Measurements from ENCODE around the gene CD164L2. TPM values are rescaled to one million over a fixed set of nuclear protein-coding genes. Genes with fewer than 3 reads are reported as not detected.

The CD164L2 gene
- total RNA-seq, 1 donor from 2014 or later = not detected

DNA sequence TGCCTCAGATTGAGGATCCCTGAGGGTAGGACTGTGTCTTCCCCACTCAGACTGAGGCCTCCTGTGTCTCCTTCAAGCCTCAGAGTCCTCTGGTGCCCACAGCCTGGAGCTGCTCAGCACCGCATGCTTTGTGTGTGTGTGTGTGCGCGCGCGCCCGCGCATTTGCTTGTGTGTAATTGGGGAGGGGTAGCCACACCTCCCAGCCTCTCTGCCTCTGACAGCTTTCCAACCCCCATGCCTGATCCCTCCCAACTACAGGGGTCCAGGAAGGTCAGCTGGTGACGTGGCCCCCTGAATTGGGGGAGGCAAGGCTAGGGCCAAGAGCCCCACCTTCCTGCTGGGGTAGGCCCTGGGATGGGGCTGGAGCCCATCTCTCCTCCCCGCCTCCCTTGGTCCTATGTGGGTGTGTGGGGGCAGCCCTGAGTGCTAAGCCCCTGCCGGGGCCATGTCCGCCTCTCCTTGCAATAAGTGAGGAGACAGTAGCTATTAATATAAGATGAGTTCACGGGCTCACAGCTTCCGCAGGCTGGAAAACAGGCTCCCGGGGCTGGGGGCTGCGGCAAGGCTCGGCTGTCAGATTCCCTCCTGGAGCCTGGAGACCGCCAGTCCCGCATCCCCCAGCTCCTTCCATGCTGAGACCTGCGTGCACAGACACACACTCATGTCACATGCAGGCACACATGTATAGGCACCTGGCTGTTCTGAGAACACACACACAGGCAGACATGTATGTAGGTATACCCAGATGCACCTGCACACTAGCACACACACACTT is 16.3 kb upstream of the CD164L2 start:
- Mint-ChIP-seq H3K27ac (ENCODE audit: unreplicated experiment) (peak overlapping the region; percentile 28), H3K9me3 (no peaks in the 10 kb centered on the region), H3K4me1 (peaks cover 58% of the 10 kb centered on the region), H3K4me3 (peak overlapping the region; percentile 36), H3K36me3 (ENCODE audit: low read depth) (no peaks in the 10 kb centered on the region), H3K27me3 (ENCODE audit: low read depth) (peaks cover 2% of the 10 kb centered on the region)
- no peak for DNase-seq (ENCODE audit: low read depth, low spot score)
- TF ChIP-seq, protein P1, sequence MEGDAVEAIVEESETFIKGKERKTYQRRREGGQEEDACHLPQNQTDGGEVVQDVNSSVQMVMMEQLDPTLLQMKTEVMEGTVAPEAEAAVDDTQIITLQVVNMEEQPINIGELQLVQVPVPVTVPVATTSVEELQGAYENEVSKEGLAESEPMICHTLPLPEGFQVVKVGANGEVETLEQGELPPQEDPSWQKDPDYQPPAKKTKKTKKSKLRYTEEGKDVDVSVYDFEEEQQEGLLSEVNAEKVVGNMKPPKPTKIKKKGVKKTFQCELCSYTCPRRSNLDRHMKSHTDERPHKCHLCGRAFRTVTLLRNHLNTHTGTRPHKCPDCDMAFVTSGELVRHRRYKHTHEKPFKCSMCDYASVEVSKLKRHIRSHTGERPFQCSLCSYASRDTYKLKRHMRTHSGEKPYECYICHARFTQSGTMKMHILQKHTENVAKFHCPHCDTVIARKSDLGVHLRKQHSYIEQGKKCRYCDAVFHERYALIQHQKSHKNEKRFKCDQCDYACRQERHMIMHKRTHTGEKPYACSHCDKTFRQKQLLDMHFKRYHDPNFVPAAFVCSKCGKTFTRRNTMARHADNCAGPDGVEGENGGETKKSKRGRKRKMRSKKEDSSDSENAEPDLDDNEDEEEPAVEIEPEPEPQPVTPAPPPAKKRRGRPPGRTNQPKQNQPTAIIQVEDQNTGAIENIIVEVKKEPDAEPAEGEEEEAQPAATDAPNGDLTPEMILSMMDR (conservative IDR thresholded peaks at IDR 0.05) = no peak

DNA sequence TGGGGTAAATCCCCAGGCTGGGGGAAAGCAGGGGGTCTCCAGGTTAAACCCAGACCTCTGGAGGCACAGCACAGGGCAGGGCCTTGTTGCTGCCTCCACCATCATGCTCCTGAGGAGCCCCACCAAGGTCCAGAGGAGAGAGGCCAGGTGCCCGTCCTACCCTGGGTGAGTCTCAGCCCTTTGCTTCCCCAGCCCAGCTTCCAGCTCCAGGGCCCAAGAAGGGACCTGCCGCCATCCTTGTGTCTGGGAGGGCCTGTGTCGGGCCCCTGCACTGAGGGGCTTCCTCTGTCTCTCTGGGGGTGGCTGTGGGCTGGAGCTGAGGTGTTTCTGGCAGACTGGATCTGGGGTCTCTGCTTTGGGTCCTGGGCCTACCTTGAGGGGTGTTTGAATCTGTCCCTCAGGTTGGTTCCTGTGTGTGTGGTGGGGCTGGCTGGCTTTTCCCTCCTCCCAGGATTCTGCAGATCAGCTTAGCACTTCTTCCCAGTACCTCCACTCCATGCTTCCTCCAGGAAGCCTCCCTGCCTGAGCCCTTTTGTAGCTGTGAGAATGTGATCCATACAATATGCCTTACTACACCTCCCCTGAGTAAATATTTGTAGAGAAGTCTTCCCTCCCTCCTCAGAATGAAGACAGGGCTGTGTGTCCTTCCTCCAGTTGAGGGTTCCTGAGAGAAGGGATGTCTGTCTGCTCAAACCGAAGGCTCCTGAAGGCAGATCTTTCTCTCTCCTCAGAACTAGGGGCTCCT is 15.4 kb upstream of the CD164L2 start:
- Mint-ChIP-seq H3K27me3 (ENCODE audit: low read depth) (peaks cover 2% of the 10 kb centered on the region), H3K4me3 (peak overlapping the region; percentile 36), H3K36me3 (ENCODE audit: low read depth) (no peaks in the 10 kb centered on the region), H3K4me1 (peaks cover 51% of the 10 kb centered on the region), H3K9me3 (no peaks in the 10 kb centered on the region), H3K27ac (ENCODE audit: unreplicated experiment) (peak overlapping the region; percentile 28)
- TF ChIP-seq, protein P1 (conservative IDR thresholded peaks at IDR 0.05) = no peak
- DNase-seq (ENCODE audit: low read depth, low spot score) = no peak

DNA sequence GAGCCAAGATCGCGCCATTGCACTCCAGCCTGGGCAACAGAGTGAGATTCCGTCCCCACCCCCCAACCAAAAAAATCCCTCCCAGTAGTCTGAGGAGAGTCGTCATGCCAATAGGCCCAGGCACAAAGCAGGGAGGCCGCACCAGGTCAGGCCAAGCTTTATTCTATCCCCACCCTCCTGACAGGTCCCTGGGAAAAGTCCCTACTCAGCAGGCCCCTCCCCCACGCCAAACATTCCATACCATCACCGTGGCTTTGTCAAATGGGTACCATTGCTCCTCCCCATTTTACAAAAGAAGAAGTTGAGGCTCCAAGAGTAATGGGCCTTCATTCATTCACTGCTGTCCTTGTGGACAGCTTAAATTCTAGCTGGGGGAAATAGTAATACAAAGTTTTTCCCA is 14.6 kb upstream of the CD164L2 start:
- Mint-ChIP-seq H3K4me1 (peaks cover 49% of the 10 kb centered on the region), H3K9me3 (no peaks in the 10 kb centered on the region), H3K27me3 (ENCODE audit: low read depth) (peaks cover 2% of the 10 kb centered on the region), H3K4me3 (no peak overlapping the region), H3K36me3 (ENCODE audit: low read depth) (no peaks in the 10 kb centered on the region), H3K27ac (ENCODE audit: unreplicated experiment) (no peak overlapping the region)
- TF ChIP-seq, protein P1 (conservative IDR thresholded peaks at IDR 0.05) = no peak
- no peak for DNase-seq (ENCODE audit: low read depth, low spot score)

DNA sequence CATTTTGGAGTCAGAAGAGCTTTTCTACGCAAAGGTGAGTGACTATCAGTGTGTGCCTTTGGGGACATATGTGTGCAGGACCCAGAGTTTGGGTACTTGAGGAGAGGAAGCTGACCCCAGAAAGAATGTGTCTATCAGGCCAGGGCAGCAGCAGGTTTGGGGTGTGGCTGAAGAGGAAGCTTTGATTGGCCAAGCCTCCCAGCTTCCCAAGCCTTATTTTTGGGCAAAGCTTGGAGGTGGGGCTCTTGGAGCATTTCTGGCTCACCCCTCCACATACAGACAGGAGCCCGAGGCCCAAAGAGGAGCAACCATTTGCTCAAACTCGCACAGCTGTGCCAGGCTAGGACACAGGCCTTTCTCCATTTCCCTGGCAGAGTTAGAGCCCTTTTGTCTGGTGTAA is 14.0 kb upstream of the CD164L2 start:
- H3K4me1 Mint-ChIP-seq = peaks cover 51% of the 10 kb centered on the region
- H3K9me3 Mint-ChIP-seq = no peaks in the 10 kb centered on the region
- peaks cover 2% of the 10 kb centered on the region for H3K27me3 Mint-ChIP-seq (ENCODE audit: low read depth)
- H3K4me3 Mint-ChIP-seq = no peak overlapping the region
- DNase-seq (ENCODE audit: low read depth, low spot score) = no peak
- no peak overlapping the region for H3K27ac Mint-ChIP-seq (ENCODE audit: unreplicated experiment)
- TF ChIP-seq, protein P1 (conservative IDR thresholded peaks at IDR 0.05) = no peak
- no peaks in the 10 kb centered on the region for H3K36me3 Mint-ChIP-seq (ENCODE audit: low read depth)

DNA sequence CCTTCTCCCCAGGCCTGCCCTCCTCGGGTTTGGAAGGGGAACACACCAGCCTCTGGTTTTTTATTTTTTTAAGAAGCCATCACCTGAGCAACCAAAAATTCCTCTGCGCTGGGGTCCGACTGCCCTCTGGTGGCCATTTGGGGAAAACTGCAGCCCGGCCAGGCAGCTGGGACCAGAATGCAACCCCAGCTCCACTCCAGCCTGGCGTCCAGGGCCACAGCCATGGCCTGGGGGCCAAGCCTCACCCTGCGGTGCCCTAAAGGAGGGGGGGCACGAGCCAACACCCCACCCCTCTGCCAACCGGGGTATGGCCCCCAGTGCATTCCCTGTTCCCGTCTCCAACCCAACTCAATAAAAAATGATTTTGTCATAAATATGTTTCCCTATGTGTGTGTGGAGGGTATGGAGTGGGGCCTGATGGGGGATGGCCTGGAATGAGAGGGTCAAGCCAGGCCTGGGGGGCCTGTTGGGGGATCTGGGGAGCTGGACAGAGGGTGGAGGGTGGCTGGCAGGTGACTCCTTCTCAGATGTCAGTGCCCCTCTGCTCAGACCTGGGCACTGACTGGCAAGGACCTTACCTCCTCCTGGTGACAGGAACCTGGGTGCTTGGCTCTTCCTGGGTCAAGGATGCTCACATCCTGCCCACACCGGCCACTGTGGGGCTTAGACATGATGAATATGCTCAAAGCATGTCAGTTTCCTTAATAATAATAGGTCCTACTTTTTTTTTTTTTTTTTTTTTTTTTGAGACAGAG is 12.5 kb upstream of the CD164L2 start:
- peaks cover 48% of the 10 kb centered on the region for H3K4me1 Mint-ChIP-seq
- H3K36me3 Mint-ChIP-seq (ENCODE audit: low read depth) = no peaks in the 10 kb centered on the region
- no peaks in the 10 kb centered on the region for H3K9me3 Mint-ChIP-seq
- TF ChIP-seq, protein P1 (conservative IDR thresholded peaks at IDR 0.05) = peak; percentile 98
- DNase-seq (ENCODE audit: low read depth, low spot score) = peak; percentile 74
- no peak overlapping the region for H3K27ac Mint-ChIP-seq (ENCODE audit: unreplicated experiment)
- peaks cover 2% of the 10 kb centered on the region for H3K27me3 Mint-ChIP-seq (ENCODE audit: low read depth)
- H3K4me3 Mint-ChIP-seq = peak overlapping the region; percentile 94

Data from neural crest cell (in vitro differentiated cells).